Naive B cell (primary cell): ENCODE measurements around the gene SMG7. TPM values are rescaled to one million over a fixed set of nuclear protein-coding genes. Genes with fewer than 3 reads are reported as not detected.
A peak's percentile ranks its signal among the peaks of the same experiment; 100 is the strongest.

Experiments used
- ATAC-seq, 2 donors: fragments of 150-1000 bp; cut with Tn5 transposase; 2 replicates each; pipeline ENCODE4 v1.10.0; 2021; ENCODE audit warnings: low read depth in 2 of 2, mild to moderate bottlenecking in 2 of 2, moderate library complexity in 2 of 2
- DNase-seq: peaks from one replicate; pipeline ENCODE4 v3.0.0; 2022
- H3K27ac Mint-ChIP-seq, 6 donors: one replicate each; pipeline ENCODE4 v1.8.0; 2020 to 2022; ENCODE audit warnings: mild to moderate bottlenecking in 6 of 6, mixed read lengths in 6 of 6, moderate library complexity in 5 of 6, inconsistent platforms in 2 of 6
- H3K27me3 Mint-ChIP-seq, 3 donors: one replicate each; pipeline ENCODE4 v1.8.0; 2021 to 2022; ENCODE audit warnings: mixed read lengths in 3 of 3, mild to moderate bottlenecking in 1 of 3
- H3K36me3 Mint-ChIP-seq, 2 donors: one replicate each; pipeline ENCODE4 v1.8.0; 2020 to 2022; ENCODE audit warnings: mixed read lengths in 2 of 2, inconsistent platforms in 1 of 2, mild to moderate bottlenecking in 1 of 2
- H3K4me1 Mint-ChIP-seq, 3 donors: one replicate each; pipeline ENCODE4 v1.8.0; 2020 to 2022; ENCODE audit warnings: mixed read lengths in 3 of 3, inconsistent platforms in 1 of 3, mild to moderate bottlenecking in 1 of 3, moderate library complexity in 1 of 3
- H3K4me3 Mint-ChIP-seq, 8 donors: one replicate each; pipeline ENCODE4 v1.8.0; 2020 to 2022; ENCODE audit warnings: mild to moderate bottlenecking in 8 of 8, mixed read lengths in 8 of 8, moderate library complexity in 8 of 8, inconsistent platforms in 2 of 8
- H3K9me3 Mint-ChIP-seq, 7 donors: one replicate each; pipeline ENCODE4 v1.8.0; 2020 to 2022; ENCODE audit warnings: mixed read lengths in 7 of 7, mild to moderate bottlenecking in 5 of 7, inconsistent platforms in 2 of 7, moderate library complexity in 1 of 7
- polyA plus RNA-seq, 6 donors: library from polyadenylated mRNA; unstranded; fragments of 300-500 nt; fragmentation: Illumina TruSeq; gene quantifications; one replicate each; pipeline ENCODE4 v1.2.3, GENCODE V29; 2021; ENCODE audit warnings: low read depth in 6 of 6

SMG7 gene
- polyA plus RNA-seq, 6 donors from 2014 or later: 4.1 to 55.6 (median 31.4) TPM

GRCh38 chr1:183476081-183476480 is 3.8 kb downstream of the SMG7 start:
- H3K36me3 Mint-ChIP-seq: no peaks in the 10 kb centered on the region
- ATAC-seq: no peak
- H3K4me3 Mint-ChIP-seq: no peak overlapping the region
- H3K27ac Mint-ChIP-seq: no peak overlapping the region
- H3K9me3 Mint-ChIP-seq: no peaks in the 10 kb centered on the region
- no peaks in the 10 kb centered on the region for H3K27me3 Mint-ChIP-seq
- H3K4me1 Mint-ChIP-seq: peaks cover 41 to 50% (median 48%) of the 10 kb centered on the region in 3 donors
- no peak for DNase-seq

DNA sequence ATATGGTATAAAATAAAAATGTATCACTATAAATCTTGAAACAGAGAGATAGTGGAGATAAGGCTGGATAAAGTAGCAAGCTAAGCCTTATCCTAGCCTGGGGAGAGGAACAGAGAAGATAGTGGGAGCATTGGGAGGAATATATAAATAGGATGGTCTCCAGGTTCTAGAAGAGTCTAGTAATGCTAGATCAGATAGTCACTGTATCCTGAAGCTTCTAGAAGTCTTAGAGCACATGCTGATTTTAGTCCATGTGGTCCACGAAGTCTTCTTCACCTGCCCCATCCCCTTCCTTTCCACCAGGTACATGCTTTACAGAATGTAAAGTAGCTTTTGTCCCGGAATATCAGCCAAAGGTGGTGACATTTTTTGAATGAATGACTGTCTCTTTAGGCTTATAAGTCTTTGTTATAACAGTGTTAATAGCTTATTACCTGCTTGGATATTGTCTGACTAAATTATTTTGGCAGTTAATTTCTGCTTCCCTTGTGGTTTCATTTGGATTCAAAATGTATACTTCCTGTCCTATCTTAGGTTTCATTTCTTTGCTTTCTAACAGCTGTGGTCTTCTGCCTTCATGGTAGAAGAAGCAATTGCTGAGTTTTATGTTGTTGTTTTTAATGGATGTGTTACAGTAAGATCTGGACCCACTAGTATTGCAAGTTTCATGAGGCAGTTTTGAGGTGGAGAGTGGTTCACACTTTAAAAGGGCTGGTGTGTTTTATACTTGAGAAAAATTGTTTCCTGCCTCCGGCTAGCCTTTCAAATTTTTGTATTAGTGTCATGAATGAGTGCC is 5.9 kb downstream of the SMG7 start:
- ATAC-seq: peak; percentile 44 to 50
- no peaks in the 10 kb centered on the region for H3K36me3 Mint-ChIP-seq

GRCh38 chr1:183480971-183481441 is 8.7 kb downstream of the SMG7 start:
- ATAC-seq (peak; percentile 83 to 87), DNase-seq (peak; percentile 25)
- Mint-ChIP-seq H3K36me3 (no peaks in the 10 kb centered on the region), H3K4me1 (peaks cover 50 to 55% (median 55%) of the 10 kb centered on the region in 3 donors), H3K4me3 (peak overlapping the region; percentile 13 to 73 (median 48)), H3K27me3 (no peaks in the 10 kb centered on the region), H3K9me3 (no peaks in the 10 kb centered on the region), H3K27ac (peak overlapping the region in 5 of 6 donors; percentile 19 to 94 (median 68))

More for the DNA sequence above, 5.9 kb downstream of the SMG7 start:
- Mint-ChIP-seq H3K27ac (peak overlapping the region in 4 of 6 donors; percentile 45 to 85 (median 74)), H3K27me3 (no peaks in the 10 kb centered on the region), H3K9me3 (no peaks in the 10 kb centered on the region), H3K4me3 (peak overlapping the region; percentile 4 to 78 (median 45)), H3K4me1 (peaks cover 51 to 62% (median 53%) of the 10 kb centered on the region in 3 donors)
- peak; percentile 19 for DNase-seq

GRCh38 chr1:183483224-183483623 is 10.9 kb downstream of the SMG7 start:
- Mint-ChIP-seq H3K27ac (no peak overlapping the region), H3K27me3 (no peaks in the 10 kb centered on the region), H3K36me3 (peaks cover 0 to 8% of the 10 kb centered on the region in 2 donors), H3K4me1 (peaks cover 59 to 69% (median 67%) of the 10 kb centered on the region in 3 donors), H3K9me3 (peaks cover 0 to 4% (median 0%) of the 10 kb centered on the region in 7 donors), H3K4me3 (no peak overlapping the region)
- ATAC-seq: no peak
- no peak for DNase-seq

DNA sequence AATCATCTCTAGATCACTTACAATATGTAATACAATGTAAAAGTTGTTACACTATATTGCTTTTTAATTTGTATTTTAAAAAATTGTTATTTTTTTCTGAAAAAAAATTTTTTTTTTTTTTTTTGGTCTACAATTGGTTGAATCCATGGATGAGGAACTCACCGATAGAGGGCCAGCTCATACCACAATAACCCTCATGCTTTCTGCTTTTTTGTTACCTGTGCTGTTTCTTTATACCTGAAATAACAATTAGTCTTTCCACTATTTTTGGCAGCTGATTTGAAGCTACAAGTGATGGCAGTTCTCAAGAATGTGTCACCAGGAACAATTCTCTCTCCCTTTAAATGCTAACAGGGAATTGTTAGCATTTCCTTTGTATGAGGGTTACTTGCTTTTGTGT is 12.0 kb downstream of the SMG7 start:
- ATAC-seq: no peak
- DNase-seq: no peak
- Mint-ChIP-seq H3K27ac (no peak overlapping the region), H3K4me1 (peaks cover 53 to 69% (median 62%) of the 10 kb centered on the region in 3 donors), H3K4me3 (no peak overlapping the region), H3K27me3 (no peaks in the 10 kb centered on the region), H3K9me3 (peaks cover 0 to 4% (median 0%) of the 10 kb centered on the region in 7 donors), H3K36me3 (peaks cover 0 to 8% of the 10 kb centered on the region in 2 donors)

- DNase-seq (no peak), ATAC-seq (no peak)
- Mint-ChIP-seq H3K4me1 (peaks cover 53 to 69% (median 62%) of the 10 kb centered on the region in 3 donors), H3K4me3 (no peak overlapping the region), H3K27me3 (no peaks in the 10 kb centered on the region), H3K9me3 (peaks cover 0 to 4% (median 0%) of the 10 kb centered on the region in 7 donors), H3K27ac (peak overlapping the region in 1 of 6 donors; percentile 18), H3K36me3 (peaks cover 2 to 8% of the 10 kb centered on the region in 2 donors)
These were observed 12.6 kb downstream of the SMG7 start for GRCh38 chr1:183484851-183485250.

GRCh38 chr1:183487674-183488442 is 15.6 kb downstream of the SMG7 start:
- peak overlapping the region in 5 of 6 donors; percentile 10 to 79 (median 59) for H3K27ac Mint-ChIP-seq
- peaks cover 5 to 8% of the 10 kb centered on the region in 2 donors for H3K36me3 Mint-ChIP-seq
- peak; percentile 58 to 70 for ATAC-seq
- peak overlapping the region in 5 of 8 donors; percentile 3 to 56 (median 16) for H3K4me3 Mint-ChIP-seq
- DNase-seq: no peak
- H3K4me1 Mint-ChIP-seq: peaks cover 34 to 60% (median 43%) of the 10 kb centered on the region in 3 donors
- H3K27me3 Mint-ChIP-seq: no peaks in the 10 kb centered on the region
- H3K9me3 Mint-ChIP-seq: peaks cover 0 to 4% (median 0%) of the 10 kb centered on the region in 7 donors

GRCh38 chr1:183490932-183491331 is 18.6 kb downstream of the SMG7 start:
- Mint-ChIP-seq H3K27ac (no peak overlapping the region), H3K4me3 (no peak overlapping the region), H3K4me1 (peaks cover 36 to 78% (median 60%) of the 10 kb centered on the region in 3 donors), H3K27me3 (no peaks in the 10 kb centered on the region), H3K9me3 (peaks cover 0 to 4% (median 0%) of the 10 kb centered on the region in 7 donors), H3K36me3 (peaks cover 5 to 8% of the 10 kb centered on the region in 2 donors)
- ATAC-seq (no peak), DNase-seq (no peak)

GRCh38 chr1:183493540-183494245 is 21.4 kb downstream of the SMG7 start:
- H3K4me1 Mint-ChIP-seq: peaks cover 36 to 71% (median 65%) of the 10 kb centered on the region in 3 donors
- H3K27ac Mint-ChIP-seq: peak overlapping the region in 1 of 6 donors; percentile 16

GRCh38 chr1:183495420-183495819 is 23.1 kb downstream of the SMG7 start:
- peak overlapping the region in 1 of 6 donors; percentile 22 for H3K27ac Mint-ChIP-seq
- no peaks in the 10 kb centered on the region for H3K9me3 Mint-ChIP-seq
- peak overlapping the region in 1 of 8 donors; percentile 75 for H3K4me3 Mint-ChIP-seq
- ATAC-seq: no peak
- DNase-seq: no peak
- H3K36me3 Mint-ChIP-seq: no peaks in the 10 kb centered on the region
- H3K27me3 Mint-ChIP-seq: no peaks in the 10 kb centered on the region
- peaks cover 34 to 65% (median 64%) of the 10 kb centered on the region in 3 donors for H3K4me1 Mint-ChIP-seq

More at GRCh38 chr1:183493540-183494245, 21.4 kb downstream of the SMG7 start:
- Mint-ChIP-seq H3K36me3 (peaks cover 0 to 5% of the 10 kb centered on the region in 2 donors), H3K9me3 (no peaks in the 10 kb centered on the region), H3K27me3 (no peaks in the 10 kb centered on the region), H3K4me3 (peak overlapping the region in 1 of 8 donors; percentile 6)
- ATAC-seq (no peak), DNase-seq (no peak)

DNA sequence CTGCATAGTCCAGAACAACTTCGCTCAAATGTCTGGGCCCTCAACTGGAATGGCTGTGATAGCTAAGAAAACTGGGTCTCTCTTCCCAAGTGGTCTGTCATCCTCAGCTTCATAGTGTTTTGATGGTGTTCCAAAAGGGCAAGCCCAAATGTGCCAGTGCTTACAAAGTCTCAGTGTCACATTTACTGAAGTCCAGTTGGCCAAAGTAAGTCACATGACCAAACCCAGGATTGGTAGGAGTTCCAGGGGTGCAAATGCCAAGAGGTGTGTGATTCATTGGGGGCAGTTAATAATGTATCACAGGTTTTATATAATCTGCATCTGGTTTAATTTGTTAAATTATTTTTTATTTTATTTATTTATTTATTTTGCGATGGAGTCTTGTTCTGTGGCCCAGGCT is 24.9 kb downstream of the SMG7 start:
- no peaks in the 10 kb centered on the region for H3K27me3 Mint-ChIP-seq
- no peaks in the 10 kb centered on the region for H3K9me3 Mint-ChIP-seq
- H3K27ac Mint-ChIP-seq: peak overlapping the region in 2 of 6 donors; percentile 39 to 46
- ATAC-seq (no peak), DNase-seq (no peak)
- H3K4me1 Mint-ChIP-seq: peaks cover 36 to 69% (median 64%) of the 10 kb centered on the region in 3 donors
- no peaks in the 10 kb centered on the region for H3K36me3 Mint-ChIP-seq
- no peak overlapping the region for H3K4me3 Mint-ChIP-seq

- no peaks in the 10 kb centered on the region for H3K9me3 Mint-ChIP-seq
- H3K4me3 Mint-ChIP-seq: no peak overlapping the region
- no peak for ATAC-seq
- DNase-seq: no peak
- H3K27me3 Mint-ChIP-seq: no peaks in the 10 kb centered on the region
- H3K4me1 Mint-ChIP-seq: peaks cover 36 to 67% (median 59%) of the 10 kb centered on the region in 3 donors
- H3K36me3 Mint-ChIP-seq: no peaks in the 10 kb centered on the region
- H3K27ac Mint-ChIP-seq: peak overlapping the region in 3 of 6 donors; percentile 1 to 28 (median 21)
These were observed 26.2 kb downstream of the SMG7 start for GRCh38 chr1:183498342-183498991.
